Measurements from ENCODE around the gene RBM12. TPM values are rescaled to one million over a fixed set of nuclear protein-coding genes. Genes with fewer than 3 reads are reported as not detected.

RBM12 gene
- total RNA-seq, 1 donor from 2014 or later, result 139 TPM

GRCh38 chr20:35620818-35621559 is 43.7 kb downstream of the RBM12 start:
- H3K27me3 Mint-ChIP-seq, result peaks cover 2% of the 10 kb centered on the region
- peaks cover 18% of the 10 kb centered on the region for H3K36me3 Mint-ChIP-seq (ENCODE audit: low read depth)
- DNase-seq (no peak), ATAC-seq (ENCODE audit: low read depth) (no peak)
- peaks cover 33% of the 10 kb centered on the region for H3K4me1 Mint-ChIP-seq
- ChIA-PET POLR2A (interaction anchor here (0.6 to 6.0 kb wide), 3 partner anchors 43 to 138 kb away, joined by 3 to 67 read pairs (median 44); partner anchors contain the start of genes CPNE1, RBM12 and RBM39), CTCF (interaction anchor here (1.2 to 2.1 kb wide), 2 partner anchors 20 to 157 kb away, joined by 3 to 5 read pairs; no protein-coding TSS in a partner anchor)
- peak overlapping the region; percentile 7 for H3K27ac Mint-ChIP-seq
- intact Hi-C loops (cut with micrococcal nuclease), result no loop called here
- no peak overlapping the region for H3K4me3 Mint-ChIP-seq
- no peak for TF ChIP-seq CTCF (IDR thresholded peaks at IDR 0.05)
- H3K9me3 Mint-ChIP-seq, result no peaks in the 10 kb centered on the region

DNA sequence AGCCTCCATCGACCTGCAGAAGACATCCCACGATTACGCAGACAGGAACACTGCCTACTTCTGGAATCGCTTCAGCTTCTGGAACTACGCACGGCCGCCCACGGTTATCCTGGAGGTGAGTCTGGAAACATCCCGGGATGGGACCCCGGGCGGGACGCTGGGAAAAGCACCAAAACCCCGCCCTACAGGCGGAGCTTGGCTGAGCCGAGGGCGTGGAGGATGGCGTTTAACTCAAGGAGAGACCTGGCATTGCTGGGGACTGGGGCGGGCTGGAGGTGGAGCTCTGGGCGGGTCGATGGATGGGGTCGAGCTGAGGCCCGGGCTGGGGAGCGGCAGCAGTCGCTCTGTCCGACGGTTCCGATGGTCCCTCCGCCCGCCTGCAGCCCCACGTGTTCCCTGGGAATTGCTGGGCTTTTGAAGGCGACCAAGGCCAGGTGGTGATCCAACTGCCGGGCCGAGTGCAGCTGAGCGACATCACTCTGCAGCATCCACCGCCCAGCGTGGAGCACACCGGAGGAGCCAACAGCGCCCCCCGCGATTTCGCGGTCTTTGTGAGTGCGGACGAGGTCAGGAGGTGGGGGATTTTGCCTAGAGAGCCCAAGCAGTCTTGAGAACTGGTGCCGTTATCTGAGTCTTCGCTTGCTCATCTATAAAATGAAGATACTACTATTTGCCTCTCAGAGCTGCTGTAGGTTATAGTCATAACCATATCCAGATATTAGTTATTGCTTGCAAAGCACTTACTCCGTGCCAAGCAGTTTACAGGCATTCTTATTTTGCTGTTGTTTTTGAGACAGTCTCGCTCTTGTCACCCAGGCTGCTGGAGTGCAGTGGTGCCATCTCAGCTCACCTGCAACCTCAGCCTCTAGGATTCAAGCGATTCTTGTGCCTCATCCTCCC is 45.3 kb downstream of the RBM12 start:
- DNase-seq, result peak; percentile 74
- intact Hi-C loops (cut with micrococcal nuclease), result loop anchor here (1.0 to 5.0 kb wide), 7 partner anchors 19 to 527 kb away; partner anchors contain the start of genes CPNE1, PHF20, RBM12 and SCAND1
- peaks cover 2% of the 10 kb centered on the region for H3K27me3 Mint-ChIP-seq
- peak; percentile 23 for ATAC-seq (ENCODE audit: low read depth)
- POLR2A ChIA-PET, result interaction anchor here (0.5 to 6.0 kb wide), 12 partner anchors 11 to 335 kb away, joined by 3 to 67 read pairs (median 4); partner anchors contain the start of genes CPNE1, NFS1, RBM12 and RBM39
- TF ChIP-seq CTCF (IDR thresholded peaks at IDR 0.05), result no peak
- CTCF ChIA-PET, result interaction anchor here (0.8 to 2.3 kb wide), 14 partner anchors 10 to 265 kb away, joined by 3 to 11 read pairs (median 4); partner anchors contain the start of genes CPNE1, ERGIC3 and RBM12
- no peaks in the 10 kb centered on the region for H3K9me3 Mint-ChIP-seq
- H3K36me3 Mint-ChIP-seq (ENCODE audit: low read depth), result peaks cover 7% of the 10 kb centered on the region
- peak overlapping the region; percentile 87 for H3K4me3 Mint-ChIP-seq
- H3K27ac Mint-ChIP-seq, result peak overlapping the region; percentile 66
- peaks cover 40% of the 10 kb centered on the region for H3K4me1 Mint-ChIP-seq

GRCh38 chr20:35618263-35619131 is 46.2 kb downstream of the RBM12 start:
- Mint-ChIP-seq H3K4me3 (peak overlapping the region; percentile 90), H3K27me3 (peaks cover 2% of the 10 kb centered on the region), H3K9me3 (no peaks in the 10 kb centered on the region), H3K36me3 (ENCODE audit: low read depth) (peaks cover 7% of the 10 kb centered on the region), H3K4me1 (peaks cover 41% of the 10 kb centered on the region), H3K27ac (peak overlapping the region; percentile 24)
- peak; percentile 27 for DNase-seq
- CTCF ChIA-PET, result interaction anchor here (0.8 to 2.3 kb wide), 12 partner anchors 9 to 265 kb away, joined by 3 to 11 read pairs (median 4); partner anchors contain the start of genes CPNE1, ERGIC3 and RBM12
- ATAC-seq (ENCODE audit: low read depth), result no peak
- POLR2A ChIA-PET, result interaction anchor here (0.5 to 6.0 kb wide), 10 partner anchors 45 to 336 kb away, joined by 3 to 67 read pairs (median 6); partner anchors contain the start of genes CEP250, CPNE1, NFS1 and RBM12
- intact Hi-C loops (cut with micrococcal nuclease), result loop anchor here (1.0 to 5.0 kb wide), 7 partner anchors 20 to 526 kb away; partner anchors contain the start of genes CPNE1, PHF20, RBM12 and SCAND1
- no peak for TF ChIP-seq CTCF (IDR thresholded peaks at IDR 0.05)

DNA sequence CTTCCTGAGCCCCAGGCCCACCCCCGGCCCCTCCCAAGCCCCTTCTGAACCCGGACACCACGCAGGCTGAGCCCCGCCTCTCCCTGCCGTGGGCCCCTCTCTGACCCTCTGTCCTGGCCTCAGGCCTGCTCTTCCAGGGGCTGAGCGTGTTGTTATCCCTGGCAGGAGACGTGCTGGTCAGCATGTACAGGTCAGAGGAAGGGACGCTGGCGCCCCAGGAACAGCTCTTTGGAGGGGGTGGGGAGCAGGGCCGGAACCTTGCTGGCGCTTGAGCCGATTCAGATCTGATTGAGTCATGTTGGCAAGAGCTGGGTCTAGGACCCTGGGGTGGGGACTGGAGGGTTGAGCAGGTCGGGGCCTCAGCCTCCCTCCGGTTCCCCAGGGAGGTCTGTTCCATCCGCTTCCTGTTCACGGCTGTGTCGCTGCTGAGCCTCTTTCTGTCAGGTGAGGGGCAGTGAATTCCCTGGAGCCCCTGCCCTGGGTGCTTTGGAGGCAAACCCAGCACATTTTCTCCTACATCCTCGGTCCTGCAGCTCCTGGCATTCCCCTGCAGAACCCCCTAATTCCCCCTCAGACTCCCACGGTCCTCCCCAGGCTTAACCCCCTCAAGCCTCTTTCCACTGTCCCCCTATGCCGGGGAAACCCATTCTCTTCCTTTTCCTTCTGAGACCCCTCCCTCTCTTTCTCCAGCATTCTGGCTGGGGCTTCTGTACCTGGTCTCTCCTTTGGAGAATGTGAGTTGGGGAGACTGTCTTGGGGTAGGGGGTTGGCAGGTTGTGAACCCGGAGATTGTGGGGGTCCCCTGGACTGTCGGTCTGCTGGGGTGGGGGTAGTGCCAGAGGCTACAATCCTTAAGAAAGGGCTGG is 47.1 kb downstream of the RBM12 start:
- CTCF ChIA-PET, result interaction anchor here (2.2 kb wide), 1 partner anchor 155 kb away, joined by 11 read pairs; no protein-coding TSS in a partner anchor
- peak; percentile 4 for ATAC-seq (ENCODE audit: low read depth)
- POLR2A ChIA-PET, result interaction anchor here (0.6 to 6.0 kb wide), 12 partner anchors 30 to 337 kb away, joined by 3 to 67 read pairs (median 8); partner anchors contain the start of genes CEP250, CPNE1, RBM12 and RBM39
- peaks cover 41% of the 10 kb centered on the region for H3K4me1 Mint-ChIP-seq
- H3K27me3 Mint-ChIP-seq, result peaks cover 2% of the 10 kb centered on the region
- H3K9me3 Mint-ChIP-seq, result no peaks in the 10 kb centered on the region
- peak overlapping the region; percentile 90 for H3K4me3 Mint-ChIP-seq
- intact Hi-C loops (cut with micrococcal nuclease), result loop anchor here (2.0 to 5.0 kb wide), 7 partner anchors 21 to 525 kb away; partner anchors contain the start of genes CEP250, PHF20, SCAND1 and TRPC4AP
- peak overlapping the region; percentile 24 for H3K27ac Mint-ChIP-seq
- no peak for TF ChIP-seq CTCF (IDR thresholded peaks at IDR 0.05)
- H3K36me3 Mint-ChIP-seq (ENCODE audit: low read depth), result peaks cover 7% of the 10 kb centered on the region
- DNase-seq, result peak; percentile 51

Data from activated B cell treated with CpG ODN at 0.5 μM for 24 hours (primary cell).